ENCODE measurements around the gene DNAAF1.

DNAAF1 gene

GRCh38 chr16:84224554-84224953 is 79.4 kb downstream of the DNAAF1 start:
- no peak overlapping the region for H3K4me3 ChIP-seq (ENCODE audit: low read depth, low read length)
- no peak for DNase-seq (ENCODE audit: low read depth, low spot score)
- TF ChIP-seq CTCF (IDR thresholded peaks at IDR 0.05; ENCODE audit: low read depth, low read length), result no peak
- in situ Hi-C loops (cut with HindIII; ENCODE audit: low sequenced_read_pairs), result no loop called here

- H3K4me3 ChIP-seq (ENCODE audit: low read depth, low read length), result no peak overlapping the region
- in situ Hi-C loops (cut with HindIII; ENCODE audit: low sequenced_read_pairs), result no loop called here
- DNase-seq (ENCODE audit: low read depth, low spot score), result no peak
- TF ChIP-seq CTCF (IDR thresholded peaks at IDR 0.05; ENCODE audit: low read depth, low read length), result no peak
Measured at GRCh38 chr16:84225126-84225525, 80.0 kb downstream of the DNAAF1 start.

GRCh38 chr16:84225571-84225970 is 80.5 kb downstream of the DNAAF1 start:
- TF ChIP-seq CTCF (IDR thresholded peaks at IDR 0.05; ENCODE audit: low read depth, low read length), result no peak
- H3K4me3 ChIP-seq (ENCODE audit: low read depth, low read length), result no peak overlapping the region
- no peak for DNase-seq (ENCODE audit: low read depth, low spot score)
- in situ Hi-C loops (cut with HindIII; ENCODE audit: low sequenced_read_pairs), result no loop called here

- in situ Hi-C loops (cut with HindIII; ENCODE audit: low sequenced_read_pairs), result no loop called here
- H3K4me3 ChIP-seq (ENCODE audit: low read depth, low read length), result no peak overlapping the region
- peak; percentile 9 for DNase-seq (ENCODE audit: low read depth, low spot score)
- TF ChIP-seq CTCF (IDR thresholded peaks at IDR 0.05; ENCODE audit: low read depth, low read length), result no peak
Measured at GRCh38 chr16:84226026-84226425, 80.9 kb downstream of the DNAAF1 start.
